Common myeloid progenitor, CD34-positive (primary cell): ENCODE data around the gene INPP4B.

Experiments
- CTCF ChIA-PET: fragments of 350-600 bp; sonication (Branson Sonifier 250); formaldehyde crosslinking; loops from one replicate; lab custom pipeline; 2021; ENCODE audit warnings: antibody characterized with exemption; lab: Charles Lee
- POLR2A ChIA-PET: fragments of 350-600 bp; sonication (Branson Sonifier 250); formaldehyde crosslinking; loops from one replicate; lab custom pipeline; 2021; ENCODE audit warnings: antibody characterized with exemption; lab: Charles Lee
- DNase-seq, 3 donors: peaks; one replicate each; pipeline versions ENCODE4 v3.0.0 to v3.0.0-alpha.2; 2013
- H3K27ac ChIP-seq, 2 experiments: 1 replicate in 1 of 2; 2 replicates in 1 of 2; pipeline ENCODE4 v1.7.0; 2013; ENCODE audit warnings: inconsistent platforms in 2 of 2, low read length in 2 of 2, mild to moderate bottlenecking in 2 of 2, low read depth in 1 of 2, moderate library complexity in 1 of 2; ENCODE audit not compliant: severe bottlenecking in 2 of 2, insufficient read depth in 1 of 2, poor library complexity in 1 of 2
- H3K27me3 ChIP-seq, 5 experiments: replicated peaks in 2 of 5; 1 replicate in 3 of 5; 2 replicates in 2 of 5; pipeline versions ENCODE4 v1.6.1 to v1.7.0; 2013; ENCODE audit warnings: low read length in 4 of 5, mild to moderate bottlenecking in 2 of 5, moderate library complexity in 2 of 5, inconsistent platforms in 1 of 5; ENCODE audit not compliant: insufficient read depth in 5 of 5, control insufficient read depth in 4 of 5
- H3K36me3 ChIP-seq, 4 experiments: 1 replicate in 2 of 4; 2 replicates in 2 of 4; pipeline versions ENCODE4 v1.6.1 to v1.7.0; 2013; ENCODE audit warnings: low read length in 3 of 4, control low read depth in 1 of 4, mild to moderate bottlenecking in 1 of 4; ENCODE audit not compliant: control insufficient read depth in 4 of 4, insufficient read depth in 4 of 4
- H3K4me1 ChIP-seq, 4 experiments: 1 replicate in 3 of 4; 2 replicates in 1 of 4; pipeline versions ENCODE4 v1.6.1 to v1.7.1; 2013; ENCODE audit warnings: low read length in 3 of 4, mild to moderate bottlenecking in 3 of 4, control low read depth in 1 of 4, inconsistent platforms in 1 of 4, moderate library complexity in 1 of 4; ENCODE audit not compliant: control insufficient read depth in 4 of 4, insufficient read depth in 4 of 4; ENCODE audit errors: control extremely low read depth in 1 of 4
- H3K4me3 ChIP-seq, 7 experiments: 1 replicate in 4 of 7; 2 replicates in 3 of 7; pipeline versions ENCODE4 v1.5.1 to v1.7.0; 2013; ENCODE audit warnings: mild to moderate bottlenecking in 7 of 7, low read length in 6 of 7, moderate library complexity in 6 of 7, inconsistent platforms in 2 of 7, low read depth in 2 of 7, control low read depth in 1 of 7; ENCODE audit not compliant: insufficient read depth in 4 of 7, control insufficient read depth in 1 of 7; ENCODE audit errors: extremely low read depth in 1 of 7
- H3K9me3 ChIP-seq, 5 experiments: 1 replicate in 4 of 5; 2 replicates in 1 of 5; pipeline versions ENCODE4 v1.6.1 to v1.7.1; 2013; ENCODE audit warnings: low read length in 4 of 5, mild to moderate bottlenecking in 2 of 5, inconsistent platforms in 1 of 5, low read depth in 1 of 5, moderate library complexity in 1 of 5; ENCODE audit not compliant: control insufficient read depth in 4 of 5, insufficient read depth in 2 of 5; ENCODE audit errors: control extremely low read depth in 1 of 5
- WGBS: methylation state at CpG from one replicate; pipeline ENCODE4 v1.1.5; 2013; ENCODE audit not compliant: insufficient coverage; 5-methylcytosine and 5-hydroxymethylcytosine counted together

Gene INPP4B

GRCh38 chr4:142875117-142875516, 29.0 kb upstream of the INPP4B start:
- CTCF ChIA-PET = no interaction called here
- H3K27ac ChIP-seq = no peak overlapping the region
- WGBS = 100% methylated on average over 2 of the region's 2 CpGs

GRCh38 chr4:142874684-142875083, 28.6 kb upstream of the INPP4B start:
- peaks cover 0 to 7% (median 0%) of the 10 kb centered on the region in 5 experiments for H3K9me3 ChIP-seq
- no peak overlapping the region for H3K27ac ChIP-seq
- H3K4me1 ChIP-seq = no peaks in the 10 kb centered on the region
- WGBS = 100% methylated on average over 1 of the region's 1 CpG
- POLR2A ChIA-PET = no interaction called here
- no peak overlapping the region for H3K4me3 ChIP-seq
- CTCF ChIA-PET = no interaction called here
- DNase-seq = no peak
- no peaks in the 10 kb centered on the region for H3K27me3 ChIP-seq
- no peaks in the 10 kb centered on the region for H3K36me3 ChIP-seq

More at GRCh38 chr4:142875117-142875516, 29.0 kb upstream of the INPP4B start:
- Histone ChIP-seq H3K36me3 (no peaks in the 10 kb centered on the region), H3K4me1 (no peaks in the 10 kb centered on the region), H3K4me3 (no peak overlapping the region), H3K9me3 (peaks cover 0 to 7% (median 0%) of the 10 kb centered on the region in 5 experiments), H3K27me3 (no peaks in the 10 kb centered on the region)
- no peak for DNase-seq
- POLR2A ChIA-PET = interaction anchor here (0.6 kb wide), 1 partner anchor 66 kb away, joined by 5 read pairs; no protein-coding TSS in a partner anchor

- Histone ChIP-seq H3K36me3 (no peaks in the 10 kb centered on the region), H3K4me1 (no peaks in the 10 kb centered on the region), H3K27me3 (no peaks in the 10 kb centered on the region), H3K4me3 (no peak overlapping the region), H3K9me3 (peaks cover 0 to 5% (median 0%) of the 10 kb centered on the region in 5 experiments), H3K27ac (no peak overlapping the region)
- POLR2A ChIA-PET = no interaction called here
- 100% methylated on average over 3 of the region's 5 CpGs for WGBS
- DNase-seq = no peak
- CTCF ChIA-PET = no interaction called here
These were observed 20.6 kb upstream of the INPP4B start for GRCh38 chr4:142866685-142867084.

GRCh38 chr4:142861351-142861750, 15.2 kb upstream of the INPP4B start:
- H3K27ac ChIP-seq = no peak overlapping the region
- no peaks in the 10 kb centered on the region for H3K27me3 ChIP-seq
- WGBS = no CpG with 5 or more reads among the region's 1 CpG
- peak in 2 of 3 donors; percentile 64 to 67 for DNase-seq
- peaks cover 0 to 22% (median 6%) of the 10 kb centered on the region in 4 experiments for H3K4me1 ChIP-seq
- H3K4me3 ChIP-seq = no peak overlapping the region
- POLR2A ChIA-PET = no interaction called here
- CTCF ChIA-PET = interaction anchor here (1.2 kb wide), 1 partner anchor 12 kb away, joined by 4 read pairs; no protein-coding TSS in a partner anchor
- no peaks in the 10 kb centered on the region for H3K9me3 ChIP-seq
- no peaks in the 10 kb centered on the region for H3K36me3 ChIP-seq

- Histone ChIP-seq H3K4me3 (no peak overlapping the region), H3K9me3 (no peaks in the 10 kb centered on the region), H3K27ac (no peak overlapping the region), H3K4me1 (peaks cover 0 to 22% (median 6%) of the 10 kb centered on the region in 4 experiments), H3K36me3 (no peaks in the 10 kb centered on the region), H3K27me3 (no peaks in the 10 kb centered on the region)
- POLR2A ChIA-PET = no interaction called here
- no peak for DNase-seq
- CTCF ChIA-PET = interaction anchor here (2.7 kb wide), 1 partner anchor 12 kb away, joined by 11 read pairs; no protein-coding TSS in a partner anchor
These were observed 12.9 kb upstream of the INPP4B start for GRCh38 chr4:142858965-142859364.

GRCh38 chr4:142858446-142858845, 12.3 kb upstream of the INPP4B start:
- DNase-seq = peak in 2 of 3 donors; percentile 61 to 71
- H3K9me3 ChIP-seq = no peaks in the 10 kb centered on the region
- no peaks in the 10 kb centered on the region for H3K27me3 ChIP-seq
- POLR2A ChIA-PET = no interaction called here
- H3K4me1 ChIP-seq = peaks cover 0 to 22% (median 6%) of the 10 kb centered on the region in 4 experiments
- H3K27ac ChIP-seq = no peak overlapping the region
- peak overlapping the region in 2 of 7 experiments; percentile 26 to 40 for H3K4me3 ChIP-seq
- WGBS = no CpG with 5 or more reads among the region's 3 CpGs
- no peaks in the 10 kb centered on the region for H3K36me3 ChIP-seq
- CTCF ChIA-PET = interaction anchor here (2.7 kb wide), 1 partner anchor 11 kb away, joined by 11 read pairs; no protein-coding TSS in a partner anchor

- Histone ChIP-seq H3K27me3 (no peaks in the 10 kb centered on the region), H3K9me3 (no peaks in the 10 kb centered on the region), H3K4me1 (peaks cover 0 to 22% (median 6%) of the 10 kb centered on the region in 4 experiments), H3K4me3 (no peak overlapping the region), H3K27ac (no peak overlapping the region), H3K36me3 (no peaks in the 10 kb centered on the region)
- no peak for DNase-seq
- WGBS = 100% methylated on average over 2 of the region's 2 CpGs
- CTCF ChIA-PET = interaction anchor here (1.0 to 1.2 kb wide), 2 partner anchors 10 to 631 kb away, joined by 3 read pairs; partner anchors contain the start of gene INPP4B
- POLR2A ChIA-PET = no interaction called here
These were observed 10.5 kb upstream of the INPP4B start for GRCh38 chr4:142856576-142856975.
